IgD-negative memory B cell (primary cell): ENCODE measurements around the gene CYP2C19. TPM values are rescaled to one million over a fixed set of nuclear protein-coding genes. Genes with fewer than 3 reads are reported as not detected.

Source experiments
- polyA plus RNA-seq: library from polyadenylated mRNA; unstranded; fragments of 300-500 nt; fragmentation: Illumina TruSeq; gene quantifications from one replicate; pipeline ENCODE4 v1.2.3, GENCODE V29; 2021

CYP2C19 gene
- polyA plus RNA-seq, 1 donor from 2014 or later, result not detected

Other genes starting within 250 kb of the CYP2C19 start
- gene HELLS, start 216.9 kb upstream of the CYP2C19 start, polyA plus RNA-seq, result 10.3 TPM
- gene CYP2C18, start 79.0 kb upstream of the CYP2C19 start, polyA plus RNA-seq, result not detected
- gene CYP2C9, start 176.0 kb downstream of the CYP2C19 start, polyA plus RNA-seq, result not detected